SK-N-SH (cell line): ENCODE results near the gene GABRG1.

Source experiments
- CTCF ChIP-seq: fragments of 200-600 bp; sonication (generic); IDR thresholded peaks from 2 replicates; pipeline ENCODE4 v1.6.1; 2017; ENCODE audit warnings: antibody characterized with exemption, mild to moderate bottlenecking, moderate library complexity
- EP300 ChIP-seq, 2 experiments: IDR thresholded peaks; 2 replicates each; pipeline versions ENCODE4 v1.4.0 to v1.6.1; 2012; ENCODE audit warnings: borderline replicate concordance in 1 of 2, low read depth in 1 of 2, low read length in 1 of 2
- EZH2phosphoT487 ChIP-seq: fragments of 200-600 bp; sonication (generic); IDR thresholded peaks from 2 replicates; pipeline ENCODE4 v1.6.1; 2017; ENCODE audit warnings: low read depth, mixed run types, mild to moderate bottlenecking, antibody characterized with exemption, moderate library complexity, borderline replicate concordance
- GABPA ChIP-seq: IDR thresholded peaks from 2 replicates; pipeline ENCODE4 v1.4.0; 2012; ENCODE audit warnings: low read depth, mild to moderate bottlenecking
- NRF1 ChIP-seq: IDR thresholded peaks from 2 replicates; pipeline ENCODE4 v1.6.1; 2012; ENCODE audit warnings: low read depth, mild to moderate bottlenecking, low read length
- POLR2AphosphoS5 ChIP-seq: IDR thresholded peaks from 2 replicates; pipeline ENCODE4 v1.6.1; 2012; ENCODE audit warnings: low read depth, low read length
- ZBTB33 ChIP-seq: IDR thresholded peaks from 2 replicates; pipeline ENCODE4 v1.4.0; 2012; ENCODE audit warnings: low read depth, borderline replicate concordance

DNA sequence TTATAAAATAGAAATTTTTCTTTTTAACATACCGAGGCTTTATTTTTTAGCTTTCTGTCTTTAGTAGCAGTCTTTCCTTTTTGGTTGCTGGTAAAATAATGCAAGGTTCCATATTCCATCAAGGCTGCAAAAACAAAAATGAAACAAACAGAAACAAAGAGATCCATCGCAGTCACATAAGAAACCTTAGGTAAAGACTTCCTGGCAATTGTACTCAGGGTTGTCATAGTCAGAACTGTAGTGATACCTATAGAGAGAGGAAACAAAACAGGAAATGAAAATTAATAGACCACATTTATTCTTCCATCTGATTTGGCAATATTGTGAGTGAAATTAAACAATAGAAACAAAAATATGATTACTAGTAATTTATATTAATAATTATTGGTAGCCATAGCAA, 72.5 kb downstream of the GABRG1 start:
- no peak for TF ChIP-seq CTCF
- no peak for TF ChIP-seq EP300 (IDR thresholded peaks at IDR 0.05; ENCODE audit: borderline replicate concordance in 1 of 2, low read depth in 1 of 2, low read length in 1 of 2)
- no peak for TF ChIP-seq ZBTB33
- no peak for TF ChIP-seq POLR2AphosphoS5
- no peak for TF ChIP-seq NRF1
- no peak for TF ChIP-seq EZH2phosphoT487
- no peak for TF ChIP-seq GABPA
